GM18517 (cell line): Measurements from ENCODE around the gene HMGCS2.
A peak's percentile ranks its signal among the peaks of the same experiment; 100 is the strongest.
"Not testable (repeated sequence)": the region's sequence is repeated elsewhere in the genome, so short reads cannot be mapped to it uniquely, and the experiment has no call there.

Experiments
- ATAC-seq: cut with Tn5 transposase; IDR thresholded peaks from one replicate; pipeline ENCODE4 v1.9.1; 2021; ENCODE audit warnings: mild to moderate bottlenecking, moderate library complexity; ENCODE audit not compliant: unreplicated experiment

HMGCS2 gene

GRCh38 chr1:119731741-119732430 is 36.8 kb downstream of the HMGCS2 start:
- ATAC-seq: no peak

GRCh38 chr1:119731060-119731459 is 37.6 kb downstream of the HMGCS2 start:
- ATAC-seq: no peak

- ATAC-seq: no peak
Observed at GRCh38 chr1:119729044-119729443, 39.7 kb downstream of the HMGCS2 start.

GRCh38 chr1:119727991-119728390 is 40.7 kb downstream of the HMGCS2 start:
- ATAC-seq: no peak

- ATAC-seq: no peak
Observed at GRCh38 chr1:119725626-119726025, 43.1 kb downstream of the HMGCS2 start.

- no peak for ATAC-seq
Observed at GRCh38 chr1:119724611-119725218, 44.0 kb downstream of the HMGCS2 start.

- ATAC-seq: no peak
Observed at GRCh38 chr1:119721896-119722295, 46.8 kb downstream of the HMGCS2 start.

- ATAC-seq: no peak
Observed at GRCh38 chr1:119720866-119721440, 47.8 kb downstream of the HMGCS2 start.

GRCh38 chr1:119718972-119719371 is 49.7 kb downstream of the HMGCS2 start:
- no peak for ATAC-seq

- no peak for ATAC-seq
Observed at GRCh38 chr1:119718409-119718808, 50.3 kb downstream of the HMGCS2 start.

- no peak for ATAC-seq
Observed at GRCh38 chr1:119715542-119715941, 53.2 kb downstream of the HMGCS2 start.

- no peak for ATAC-seq
Observed at GRCh38 chr1:119714583-119714982, 54.1 kb downstream of the HMGCS2 start.

GRCh38 chr1:119713749-119714456 is 54.8 kb downstream of the HMGCS2 start:
- no peak for ATAC-seq

- no peak for ATAC-seq
Observed at GRCh38 chr1:119713039-119713748, 55.5 kb downstream of the HMGCS2 start.

- peak; percentile 50 for ATAC-seq
Observed at GRCh38 chr1:119712342-119713038, 56.2 kb downstream of the HMGCS2 start.

GRCh38 chr1:119711804-119712341 is 56.8 kb downstream of the HMGCS2 start, which contains the start of gene PHGDH:
Gene PHGDH, plus strand, starts transcription at chr1:119711934. Its CDS starts 89 bp downstream, at chr1:119712023.
- ATAC-seq: peak; percentile 64

GRCh38 chr1:119711356-119711803 is 57.3 kb downstream of the HMGCS2 start:
- ATAC-seq: not testable (repeated sequence)

GRCh38 chr1:119706599-119706998 is 62.1 kb downstream of the HMGCS2 start:
- not testable (repeated sequence) for ATAC-seq

GRCh38 chr1:119703666-119704450 is 64.8 kb downstream of the HMGCS2 start:
- ATAC-seq: no peak
